ENCODE measurements around the gene ZDHHC3.

The ZDHHC3 gene

DNA sequence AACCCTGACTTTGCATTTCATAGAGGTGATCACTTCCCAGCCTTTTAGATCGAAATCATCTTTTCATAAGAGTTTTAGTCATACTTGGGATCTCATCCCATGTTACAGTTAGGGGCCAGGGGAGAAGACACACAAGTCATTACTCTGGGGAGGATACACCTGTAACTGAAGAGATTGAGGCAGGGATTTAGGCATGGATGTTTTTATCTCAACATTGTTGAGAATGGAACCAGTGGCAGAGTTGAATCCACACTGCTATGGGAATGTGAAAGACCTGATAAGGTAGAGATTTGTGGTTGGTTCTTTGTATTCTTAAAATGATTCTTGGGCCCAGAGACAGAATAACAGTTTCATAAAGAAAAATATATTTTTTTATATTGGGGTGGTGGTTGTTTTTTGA, 33.9 kb upstream of the ZDHHC3 start:
- TF ChIP-seq ZBTB7A (IDR thresholded peaks at IDR 0.05; ENCODE audit: low read depth): no peak
- TF ChIP-seq, protein P1, sequence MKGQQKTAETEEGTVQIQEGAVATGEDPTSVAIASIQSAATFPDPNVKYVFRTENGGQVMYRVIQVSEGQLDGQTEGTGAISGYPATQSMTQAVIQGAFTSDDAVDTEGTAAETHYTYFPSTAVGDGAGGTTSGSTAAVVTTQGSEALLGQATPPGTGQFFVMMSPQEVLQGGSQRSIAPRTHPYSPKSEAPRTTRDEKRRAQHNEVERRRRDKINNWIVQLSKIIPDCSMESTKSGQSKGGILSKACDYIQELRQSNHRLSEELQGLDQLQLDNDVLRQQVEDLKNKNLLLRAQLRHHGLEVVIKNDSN (IDR thresholded peaks at IDR 0.05): no peak
- TF ChIP-seq YY1 (IDR thresholded peaks at IDR 0.05; ENCODE audit: low read depth): no peak
- no peak for TF ChIP-seq CREB1 (IDR thresholded peaks at IDR 0.05; ENCODE audit: low read depth)
- TF ChIP-seq EP300 (IDR thresholded peaks at IDR 0.05; ENCODE audit: borderline replicate concordance): no peak
- no peak for TF ChIP-seq FOXM1 (IDR thresholded peaks at IDR 0.05; ENCODE audit: borderline replicate concordance, low read depth)
- TF ChIP-seq, protein P2, sequence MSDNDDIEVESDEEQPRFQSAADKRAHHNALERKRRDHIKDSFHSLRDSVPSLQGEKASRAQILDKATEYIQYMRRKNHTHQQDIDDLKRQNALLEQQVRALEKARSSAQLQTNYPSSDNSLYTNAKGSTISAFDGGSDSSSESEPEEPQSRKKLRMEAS (IDR thresholded peaks at IDR 0.05): no peak
- no peak for TF ChIP-seq NFIC (IDR thresholded peaks at IDR 0.05)
- no peak for TF ChIP-seq TEAD4 (IDR thresholded peaks at IDR 0.05)
- no peak for TF ChIP-seq TCF12 (IDR thresholded peaks at IDR 0.05; ENCODE audit: low read depth)
- no peak for TF ChIP-seq EGR1 (IDR thresholded peaks at IDR 0.05)
- no peak for TF ChIP-seq RAD21 (IDR thresholded peaks at IDR 0.05; ENCODE audit: low read depth)
- TF ChIP-seq TAF1 (IDR thresholded peaks at IDR 0.05; ENCODE audit: low read depth): no peak
- TF ChIP-seq CEBPB (IDR thresholded peaks at IDR 0.05): no peak
- no peak for TF ChIP-seq REST (IDR thresholded peaks at IDR 0.05; ENCODE audit: low read depth)

DNA sequence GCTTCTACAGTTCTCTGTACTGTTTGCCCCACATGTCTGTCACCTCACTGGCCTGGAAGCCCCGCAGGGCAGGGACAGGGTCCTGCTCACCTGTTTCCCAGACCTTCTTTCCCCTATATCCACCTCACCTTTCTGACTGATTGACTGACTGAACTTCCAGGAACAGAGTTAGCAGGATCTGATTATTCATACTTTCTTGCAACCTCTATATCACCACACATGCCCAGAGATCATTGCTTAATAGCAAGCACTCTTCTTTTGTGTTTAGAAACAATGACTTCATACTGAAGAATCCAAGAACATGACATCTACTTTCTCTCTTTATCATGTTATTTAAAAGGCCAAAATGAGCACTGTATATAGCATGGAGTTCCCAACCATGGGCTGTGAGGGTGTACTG, 32.1 kb upstream of the ZDHHC3 start:
- no peak for TF ChIP-seq FOXM1 (IDR thresholded peaks at IDR 0.05; ENCODE audit: borderline replicate concordance, low read depth)
- no peak for TF ChIP-seq REST (IDR thresholded peaks at IDR 0.05; ENCODE audit: low read depth)
- no peak for TF ChIP-seq CREB1 (IDR thresholded peaks at IDR 0.05; ENCODE audit: low read depth)
- TF ChIP-seq, protein P2 (IDR thresholded peaks at IDR 0.05): no peak
- no peak for TF ChIP-seq RAD21 (IDR thresholded peaks at IDR 0.05; ENCODE audit: low read depth)
- TF ChIP-seq EP300 (IDR thresholded peaks at IDR 0.05; ENCODE audit: borderline replicate concordance): no peak
- TF ChIP-seq CEBPB (IDR thresholded peaks at IDR 0.05): no peak
- no peak for TF ChIP-seq ZBTB7A (IDR thresholded peaks at IDR 0.05; ENCODE audit: low read depth)
- no peak for TF ChIP-seq TCF12 (IDR thresholded peaks at IDR 0.05; ENCODE audit: low read depth)
- no peak for TF ChIP-seq TAF1 (IDR thresholded peaks at IDR 0.05; ENCODE audit: low read depth)
- no peak for TF ChIP-seq EGR1 (IDR thresholded peaks at IDR 0.05)
- TF ChIP-seq, protein P1 (IDR thresholded peaks at IDR 0.05): no peak
- no peak for TF ChIP-seq TEAD4 (IDR thresholded peaks at IDR 0.05)
- no peak for TF ChIP-seq YY1 (IDR thresholded peaks at IDR 0.05; ENCODE audit: low read depth)
- no peak for TF ChIP-seq NFIC (IDR thresholded peaks at IDR 0.05)

DNA sequence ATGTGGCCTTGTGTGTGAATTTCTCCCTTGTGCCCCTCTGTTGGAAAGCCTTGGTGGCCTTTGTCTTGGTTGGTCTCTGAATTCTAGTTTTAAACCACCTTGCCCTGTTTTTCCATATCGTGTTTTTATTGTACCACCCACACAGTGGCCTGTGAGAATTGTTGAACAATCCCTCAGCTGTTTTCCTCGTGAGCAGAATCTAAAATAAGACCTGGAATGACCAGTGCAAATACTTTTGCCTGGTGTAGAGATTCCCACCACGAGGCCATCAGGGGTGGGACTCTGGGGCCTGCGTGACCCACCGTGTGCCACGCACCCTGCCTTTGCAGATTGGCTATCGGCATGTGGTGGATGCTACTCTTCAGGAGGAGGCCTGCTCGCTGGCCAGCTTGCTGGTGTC, 31.1 kb upstream of the ZDHHC3 start:
- TF ChIP-seq, protein P1 (IDR thresholded peaks at IDR 0.05): no peak
- TF ChIP-seq CEBPB (IDR thresholded peaks at IDR 0.05) (no peak), NFIC (IDR thresholded peaks at IDR 0.05) (no peak), RAD21 (IDR thresholded peaks at IDR 0.05; ENCODE audit: low read depth) (no peak), EP300 (IDR thresholded peaks at IDR 0.05; ENCODE audit: borderline replicate concordance) (no peak), ZBTB7A (IDR thresholded peaks at IDR 0.05; ENCODE audit: low read depth) (no peak), YY1 (IDR thresholded peaks at IDR 0.05; ENCODE audit: low read depth) (no peak)

DNA sequence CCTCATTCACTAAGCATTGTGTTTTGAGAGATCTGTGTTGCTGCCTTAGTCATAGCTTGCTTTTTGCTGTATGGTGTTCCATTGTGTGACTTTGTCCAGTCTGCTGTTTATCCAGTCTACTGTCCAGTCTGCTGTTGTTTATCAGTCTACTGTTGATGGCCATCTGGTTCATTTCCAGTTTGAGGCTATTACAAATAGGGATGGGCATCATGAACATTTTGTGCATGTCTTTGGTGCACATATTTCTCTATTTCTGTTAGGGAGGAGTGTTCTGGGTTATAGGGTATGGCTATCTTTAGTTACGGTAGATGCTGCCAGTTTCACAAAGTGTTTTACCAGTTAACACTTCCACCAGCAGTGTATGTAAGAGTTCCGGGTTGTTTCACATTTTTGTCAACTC, 27.9 kb upstream of the ZDHHC3 start:
- TF ChIP-seq FOXM1 (IDR thresholded peaks at IDR 0.05; ENCODE audit: borderline replicate concordance, low read depth) (no peak), TEAD4 (IDR thresholded peaks at IDR 0.05) (no peak), TCF12 (IDR thresholded peaks at IDR 0.05; ENCODE audit: low read depth) (no peak), ZBTB7A (IDR thresholded peaks at IDR 0.05; ENCODE audit: low read depth) (no peak), CEBPB (IDR thresholded peaks at IDR 0.05) (no peak), EGR1 (IDR thresholded peaks at IDR 0.05) (no peak), TAF1 (IDR thresholded peaks at IDR 0.05; ENCODE audit: low read depth) (no peak), RAD21 (IDR thresholded peaks at IDR 0.05; ENCODE audit: low read depth) (no peak), NFIC (IDR thresholded peaks at IDR 0.05) (no peak), YY1 (IDR thresholded peaks at IDR 0.05; ENCODE audit: low read depth) (no peak), CREB1 (IDR thresholded peaks at IDR 0.05; ENCODE audit: low read depth) (no peak), REST (IDR thresholded peaks at IDR 0.05; ENCODE audit: low read depth) (no peak), EP300 (IDR thresholded peaks at IDR 0.05; ENCODE audit: borderline replicate concordance) (no peak)
- TF ChIP-seq, protein P1 (IDR thresholded peaks at IDR 0.05): no peak
- TF ChIP-seq, protein P2 (IDR thresholded peaks at IDR 0.05): no peak

All from Ishikawa (cell line).